Measurements from ENCODE around the gene ST6GAL1. TPM values are rescaled to one million over a fixed set of nuclear protein-coding genes. Genes with fewer than 3 reads are reported as not detected.
"Not testable (repeated sequence)": the region's sequence is repeated elsewhere in the genome, so short reads cannot be mapped to it uniquely, and the experiment has no call there.

The ST6GAL1 gene
- total RNA-seq, 1 donor from 2014 or later, result 191 TPM

DNA sequence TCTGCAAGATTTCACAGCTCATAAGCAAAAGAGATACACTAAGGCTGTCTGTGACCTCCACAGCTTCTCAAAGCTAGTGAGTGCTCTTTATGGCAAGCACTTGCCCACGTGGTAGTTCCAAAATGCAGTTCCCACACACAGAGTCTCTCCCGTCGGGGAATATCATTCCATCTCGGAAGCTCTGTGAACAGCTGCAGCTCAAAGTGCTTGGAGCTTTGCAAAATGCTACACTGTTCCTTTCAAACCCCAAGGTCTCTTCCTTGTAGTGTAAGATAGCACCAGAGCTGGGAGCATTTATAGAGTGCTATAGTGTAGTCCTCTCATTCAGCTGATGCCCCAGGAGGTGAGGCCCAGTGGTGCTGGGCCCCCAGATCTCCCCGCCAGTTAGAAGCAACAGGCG, 36.1 kb downstream of the ST6GAL1 start:
- intact Hi-C loops (cut with micrococcal nuclease), result no loop called here

GRCh38 chr3:186967236-186967635, 36.9 kb downstream of the ST6GAL1 start:
- intact Hi-C loops (cut with micrococcal nuclease), result not testable (repeated sequence)

DNA sequence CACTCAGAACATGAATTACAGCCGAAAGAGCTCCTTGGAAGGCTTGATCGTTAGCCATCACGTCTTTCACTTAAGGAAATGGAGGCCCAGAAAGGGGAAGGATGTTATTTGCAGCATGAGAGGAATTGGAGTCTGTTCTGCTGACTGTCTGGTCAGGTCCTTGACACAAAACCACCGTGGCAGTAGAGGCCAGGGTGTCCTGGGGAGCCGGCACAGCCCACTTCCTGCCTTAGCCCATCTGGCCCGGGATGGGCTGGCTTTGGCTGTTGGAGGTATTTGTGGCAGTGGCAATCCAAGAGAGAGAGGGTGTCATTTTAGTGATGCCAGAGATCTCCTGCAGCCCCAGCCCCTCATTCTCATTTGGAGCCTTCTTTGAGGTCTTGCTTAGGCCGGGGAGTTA, 37.4 kb downstream of the ST6GAL1 start:
- intact Hi-C loops (cut with micrococcal nuclease), result no loop called here

DNA sequence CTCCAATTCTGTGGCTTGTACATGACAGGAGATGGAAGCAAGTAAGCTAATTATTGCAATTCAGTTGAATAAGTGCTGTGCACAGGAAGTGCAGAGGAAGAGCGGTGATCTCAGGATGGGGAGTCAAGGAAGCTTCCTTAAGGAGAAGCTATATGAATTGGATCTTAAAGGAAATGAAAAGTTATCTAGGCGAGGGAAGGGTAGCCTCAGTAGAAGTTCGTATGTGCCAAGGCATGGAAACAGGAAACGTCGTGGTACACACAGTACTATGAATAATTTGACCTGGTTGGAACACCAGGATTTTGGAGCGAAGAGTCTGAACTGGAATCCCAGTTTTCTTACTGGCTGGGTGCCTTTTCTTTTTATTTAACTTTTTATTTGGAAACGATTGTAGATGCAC, 39.3 kb downstream of the ST6GAL1 start:
- intact Hi-C loops (cut with micrococcal nuclease), result no loop called here

DNA sequence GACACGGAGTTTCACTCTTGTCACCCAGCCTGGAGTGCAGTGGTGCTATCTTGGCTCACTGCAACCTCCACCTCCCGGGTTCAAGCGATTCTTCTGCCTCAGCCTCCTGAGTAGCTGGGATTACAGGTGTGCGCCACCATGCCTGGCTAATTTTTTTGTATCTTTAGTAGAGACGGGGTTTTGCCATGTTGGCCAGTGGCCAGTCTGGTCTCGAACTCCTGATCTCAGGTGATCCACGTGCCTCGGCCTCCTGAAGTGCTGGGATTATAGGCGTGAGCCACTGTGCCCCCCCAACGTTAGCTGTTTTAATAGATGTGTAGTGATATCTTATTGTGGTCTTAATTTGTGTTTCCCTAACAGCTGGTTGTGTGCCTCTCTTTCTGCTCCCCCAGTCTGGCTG, 40.8 kb downstream of the ST6GAL1 start:
- intact Hi-C loops (cut with micrococcal nuclease), result not testable (repeated sequence)

DNA sequence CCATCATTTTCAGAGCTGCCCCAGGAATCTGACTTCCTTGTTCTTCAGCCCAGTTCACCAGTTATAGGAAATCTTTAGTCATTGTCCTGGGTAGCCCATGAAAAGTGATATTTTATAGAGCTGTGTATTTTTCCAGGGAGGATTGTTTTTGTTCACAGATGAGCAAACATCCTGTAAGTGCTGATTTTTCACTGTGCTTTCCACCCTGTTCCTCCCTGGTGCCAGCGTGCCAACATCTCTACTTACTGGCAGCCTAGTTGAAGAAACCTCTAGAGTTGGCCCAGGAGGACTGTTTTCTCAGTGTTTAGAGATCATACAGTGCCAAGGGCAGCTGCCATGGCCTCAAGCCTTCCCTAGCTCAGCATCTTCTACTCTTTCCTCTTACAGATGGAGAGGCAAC, 41.3 kb downstream of the ST6GAL1 start:
- intact Hi-C loops (cut with micrococcal nuclease), result no loop called here

GRCh38 chr3:186973702-186974101, 43.4 kb downstream of the ST6GAL1 start:
- intact Hi-C loops (cut with micrococcal nuclease), result no loop called here

GRCh38 chr3:186974824-186975313, 44.5 kb downstream of the ST6GAL1 start:
- intact Hi-C loops (cut with micrococcal nuclease), result no loop called here

DNA sequence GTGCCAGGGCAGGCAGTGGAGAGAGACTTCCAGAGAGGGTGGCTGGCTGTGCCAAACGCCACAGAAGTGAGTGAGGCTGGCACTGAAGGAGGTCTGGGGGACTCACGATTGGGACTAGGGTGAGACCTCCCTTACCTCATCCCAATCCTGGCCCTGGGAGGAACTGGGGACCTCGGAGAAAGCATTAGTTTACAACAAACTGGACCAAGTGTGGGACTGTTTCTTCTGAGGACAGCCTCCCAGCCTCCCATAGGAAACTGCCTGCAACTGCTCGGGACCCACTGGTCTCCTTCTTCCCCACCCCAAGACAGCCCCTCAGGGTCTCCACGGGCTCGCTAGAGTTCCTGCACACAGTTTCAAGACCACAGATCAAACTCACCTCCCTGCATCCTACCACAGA, 45.4 kb downstream of the ST6GAL1 start:
- intact Hi-C loops (cut with micrococcal nuclease), result no loop called here

GRCh38 chr3:186976837-186977750, 46.8 kb downstream of the ST6GAL1 start:
- intact Hi-C loops (cut with micrococcal nuclease), result no loop called here

DNA sequence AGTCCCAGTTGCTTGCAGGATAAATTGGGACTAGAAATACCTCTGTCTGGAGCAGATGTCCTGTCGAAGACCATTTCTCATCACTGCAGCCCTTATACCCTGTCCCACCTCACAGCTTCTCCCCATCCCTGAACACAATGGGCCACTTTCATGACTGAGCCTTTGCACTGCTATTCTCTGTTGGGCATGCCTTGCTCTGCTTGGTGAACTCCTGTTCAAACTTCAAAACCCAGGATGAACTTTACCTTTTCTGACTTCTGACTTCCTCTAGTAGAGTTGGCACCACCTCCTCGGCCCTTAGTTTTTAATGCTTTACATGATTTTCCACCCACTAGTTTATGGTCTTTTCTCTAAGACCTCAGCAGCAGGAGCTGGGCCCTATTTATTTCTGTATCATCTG, 48.4 kb downstream of the ST6GAL1 start:
- intact Hi-C loops (cut with micrococcal nuclease), result no loop called here

- intact Hi-C loops (cut with micrococcal nuclease), result no loop called here
These were observed 49.5 kb downstream of the ST6GAL1 start for GRCh38 chr3:186979852-186980251.

GRCh38 chr3:186980989-186981388, 50.7 kb downstream of the ST6GAL1 start:
- intact Hi-C loops (cut with micrococcal nuclease), result no loop called here

DNA sequence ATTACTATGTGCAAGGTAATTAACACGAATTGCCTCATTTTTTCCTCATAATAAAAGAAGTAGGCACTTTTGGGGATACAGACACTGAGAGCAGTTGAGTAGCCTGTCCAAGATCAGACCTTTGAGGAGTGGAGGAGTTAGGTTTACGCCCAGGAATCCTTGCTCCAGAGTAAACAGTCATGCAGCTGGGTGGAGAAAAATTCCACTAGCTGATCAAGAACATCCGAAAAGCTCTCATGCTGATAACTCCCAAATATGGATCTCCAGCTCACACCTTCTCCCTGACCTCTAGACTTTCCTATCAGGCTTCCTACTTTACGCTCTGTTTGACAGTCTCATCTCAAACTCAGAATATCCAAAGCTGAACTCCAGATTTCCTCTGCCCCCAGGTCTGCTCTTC, 53.3 kb downstream of the ST6GAL1 start:
- intact Hi-C loops (cut with micrococcal nuclease), result no loop called here

GRCh38 chr3:186984064-186984463, 53.7 kb downstream of the ST6GAL1 start:
- intact Hi-C loops (cut with micrococcal nuclease), result no loop called here

- intact Hi-C loops (cut with micrococcal nuclease), result no loop called here
These were observed 55.5 kb downstream of the ST6GAL1 start for GRCh38 chr3:186985661-186986364.

GRCh38 chr3:186986406-186986805, 56.1 kb downstream of the ST6GAL1 start:
- intact Hi-C loops (cut with micrococcal nuclease), result no loop called here

DNA sequence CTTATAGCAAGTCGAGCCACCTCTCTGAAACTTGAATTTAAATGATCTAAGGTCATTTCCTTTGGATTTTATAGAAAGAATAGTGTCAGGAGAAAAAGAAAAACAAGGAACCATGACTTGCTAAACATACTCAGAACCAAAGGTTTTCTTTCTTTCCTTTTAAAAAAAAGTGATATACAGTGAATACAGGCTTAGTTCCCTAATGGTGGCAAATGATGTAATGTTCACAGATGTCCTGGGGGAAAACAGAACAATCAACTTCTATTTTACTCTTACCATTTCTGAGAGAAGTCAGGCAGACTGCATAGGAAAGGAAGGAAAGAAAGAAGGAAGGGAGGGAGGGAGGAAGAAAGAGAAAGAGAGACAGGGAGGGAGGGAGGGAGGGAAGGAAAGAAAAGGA, 56.5 kb downstream of the ST6GAL1 start:
- intact Hi-C loops (cut with micrococcal nuclease), result no loop called here

DNA sequence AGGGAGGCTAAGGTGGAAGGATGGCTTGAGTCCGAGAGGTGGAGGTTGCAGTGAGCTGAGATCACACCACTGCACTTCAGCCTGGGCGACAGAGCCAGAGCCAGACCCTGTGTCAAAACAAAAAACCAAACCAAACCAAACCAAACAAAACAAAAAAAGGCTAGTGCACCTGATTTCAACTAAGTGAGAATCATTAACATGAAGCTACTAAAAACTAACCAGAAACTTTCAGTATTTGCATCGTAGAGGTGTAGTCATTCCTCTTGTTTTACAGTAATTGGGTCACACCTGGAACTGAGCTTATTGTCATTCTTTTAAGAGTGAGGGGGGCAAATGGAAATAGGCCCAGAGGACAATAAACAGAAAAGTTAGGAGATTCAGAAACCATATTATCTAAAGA, 58.5 kb downstream of the ST6GAL1 start:
- intact Hi-C loops (cut with micrococcal nuclease), result no loop called here

- intact Hi-C loops (cut with micrococcal nuclease), result no loop called here
These were observed 59.1 kb downstream of the ST6GAL1 start for GRCh38 chr3:186989429-186989828.

GRCh38 chr3:186990277-186990676, 60.0 kb downstream of the ST6GAL1 start:
- intact Hi-C loops (cut with micrococcal nuclease), result no loop called here

DNA sequence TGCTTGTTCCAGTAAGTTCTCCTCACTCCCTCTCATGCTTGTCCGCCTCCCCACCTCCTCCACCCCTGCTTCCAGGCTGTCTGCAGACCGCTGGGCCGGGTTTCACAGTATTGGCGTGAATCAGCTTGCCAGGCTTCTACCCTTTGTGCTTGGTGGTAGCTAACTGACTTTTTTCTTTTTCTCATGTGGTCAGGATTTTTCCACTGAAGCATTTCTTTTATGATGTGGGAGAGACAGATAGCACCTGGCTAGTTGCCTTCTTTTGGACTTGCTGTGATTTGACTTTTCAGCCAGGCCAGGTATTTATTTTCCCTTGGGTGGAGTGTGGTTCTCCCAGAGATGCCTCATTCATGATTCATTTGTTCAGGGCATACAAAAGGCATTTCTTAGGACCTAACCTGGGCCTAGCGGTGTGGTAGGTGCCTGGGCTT, 60.6 kb downstream of the ST6GAL1 start:
- intact Hi-C loops (cut with micrococcal nuclease), result no loop called here

Data from T-helper 1 cell treated with Interleukin-12 subunit alpha and Interleukin-12 subunit beta and Interleukin-4 antibody, amounts not matched to agents 30 ng/mL and 1 ng/mL, for 36 hours (primary cell).